Liver (tissue), 3 donors: ENCODE measurements around the gene CECR2.

Source experiments
- ATF3 ChIP-seq: IDR thresholded peaks from 2 replicates; pipeline ENCODE4 v1.6.1; 2016; ENCODE audit warnings: antibody characterized with exemption
- CTCF ChIP-seq: fragments of 150-350 bp; IDR thresholded peaks from 2 replicates; pipeline ENCODE4 v1.5.1; 2017; ENCODE audit warnings: improper control_type of control experiment, low read depth, low read length; ENCODE audit not compliant: missing input control
- FOXA1 ChIP-seq: IDR thresholded peaks from 2 replicates; pipeline ENCODE4 v1.6.1; 2016; ENCODE audit warnings: antibody characterized with exemption
- JUND ChIP-seq, 2 donors: IDR thresholded peaks; 2 replicates each; pipeline ENCODE4 v1.6.1; 2016; ENCODE audit warnings: antibody characterized with exemption in 2 of 2
- RAD21 ChIP-seq, 2 donors: IDR thresholded peaks; 2 replicates each; pipeline ENCODE4 v1.6.1; 2016; ENCODE audit warnings: antibody characterized with exemption in 2 of 2, mild to moderate bottlenecking in 2 of 2
- REST ChIP-seq: IDR thresholded peaks from 2 replicates; pipeline ENCODE4 v1.6.1; 2016; ENCODE audit warnings: antibody characterized with exemption, mild to moderate bottlenecking
- TF ChIP-seq, protein P1 (sequence below): IDR thresholded peaks from 2 replicates; pipeline ENCODE4 v1.6.1; 2016; ENCODE audit warnings: antibody characterized with exemption
- donor health status: healthy.
- donor health status: healthy.

GRCh38 chr22:17460895-17461294, 91.6 kb downstream of the CECR2 start:
- TF ChIP-seq JUND (IDR thresholded peaks at IDR 0.05): no peak
- no peak for TF ChIP-seq CTCF
- no peak for TF ChIP-seq FOXA1
- TF ChIP-seq REST: no peak
- TF ChIP-seq ATF3: no peak
- TF ChIP-seq RAD21 (IDR thresholded peaks at IDR 0.05): no peak
- TF ChIP-seq, protein P1, sequence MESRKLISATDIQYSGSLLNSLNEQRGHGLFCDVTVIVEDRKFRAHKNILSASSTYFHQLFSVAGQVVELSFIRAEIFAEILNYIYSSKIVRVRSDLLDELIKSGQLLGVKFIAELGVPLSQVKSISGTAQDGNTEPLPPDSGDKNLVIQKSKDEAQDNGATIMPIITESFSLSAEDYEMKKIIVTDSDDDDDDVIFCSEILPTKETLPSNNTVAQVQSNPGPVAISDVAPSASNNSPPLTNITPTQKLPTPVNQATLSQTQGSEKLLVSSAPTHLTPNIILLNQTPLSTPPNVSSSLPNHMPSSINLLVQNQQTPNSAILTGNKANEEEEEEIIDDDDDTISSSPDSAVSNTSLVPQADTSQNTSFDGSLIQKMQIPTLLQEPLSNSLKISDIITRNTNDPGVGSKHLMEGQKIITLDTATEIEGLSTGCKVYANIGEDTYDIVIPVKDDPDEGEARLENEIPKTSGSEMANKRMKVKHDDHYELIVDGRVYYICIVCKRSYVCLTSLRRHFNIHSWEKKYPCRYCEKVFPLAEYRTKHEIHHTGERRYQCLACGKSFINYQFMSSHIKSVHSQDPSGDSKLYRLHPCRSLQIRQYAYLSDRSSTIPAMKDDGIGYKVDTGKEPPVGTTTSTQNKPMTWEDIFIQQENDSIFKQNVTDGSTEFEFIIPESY: no peak
